Measurements from ENCODE around the gene TMEM74B.

DNA sequence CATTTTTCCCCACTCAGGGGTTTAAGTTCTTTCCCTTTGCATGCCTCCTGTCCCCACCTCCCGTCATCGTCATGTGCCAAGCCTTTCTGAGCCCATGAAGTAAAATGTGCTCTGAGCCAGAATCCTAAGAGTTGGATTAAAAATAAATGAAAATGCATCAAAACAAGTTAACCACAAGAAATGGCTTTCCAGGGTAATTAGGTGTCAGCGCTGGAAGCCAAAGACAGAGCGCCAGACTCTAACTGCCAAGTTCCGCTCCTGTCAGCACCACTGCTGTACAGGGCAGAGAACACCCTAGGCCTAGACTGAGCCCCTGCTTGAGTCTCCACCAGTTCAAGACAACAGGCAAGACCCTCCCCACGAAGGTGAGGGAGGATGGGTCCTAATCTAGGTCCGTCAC is 13.0 kb upstream of the TMEM74B start:
- TF ChIP-seq, protein P1, sequence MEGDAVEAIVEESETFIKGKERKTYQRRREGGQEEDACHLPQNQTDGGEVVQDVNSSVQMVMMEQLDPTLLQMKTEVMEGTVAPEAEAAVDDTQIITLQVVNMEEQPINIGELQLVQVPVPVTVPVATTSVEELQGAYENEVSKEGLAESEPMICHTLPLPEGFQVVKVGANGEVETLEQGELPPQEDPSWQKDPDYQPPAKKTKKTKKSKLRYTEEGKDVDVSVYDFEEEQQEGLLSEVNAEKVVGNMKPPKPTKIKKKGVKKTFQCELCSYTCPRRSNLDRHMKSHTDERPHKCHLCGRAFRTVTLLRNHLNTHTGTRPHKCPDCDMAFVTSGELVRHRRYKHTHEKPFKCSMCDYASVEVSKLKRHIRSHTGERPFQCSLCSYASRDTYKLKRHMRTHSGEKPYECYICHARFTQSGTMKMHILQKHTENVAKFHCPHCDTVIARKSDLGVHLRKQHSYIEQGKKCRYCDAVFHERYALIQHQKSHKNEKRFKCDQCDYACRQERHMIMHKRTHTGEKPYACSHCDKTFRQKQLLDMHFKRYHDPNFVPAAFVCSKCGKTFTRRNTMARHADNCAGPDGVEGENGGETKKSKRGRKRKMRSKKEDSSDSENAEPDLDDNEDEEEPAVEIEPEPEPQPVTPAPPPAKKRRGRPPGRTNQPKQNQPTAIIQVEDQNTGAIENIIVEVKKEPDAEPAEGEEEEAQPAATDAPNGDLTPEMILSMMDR (IDR thresholded peaks at IDR 0.05; ENCODE audit: low read depth, low read length, missing input control) = no peak
- TF ChIP-seq, protein P2, sequence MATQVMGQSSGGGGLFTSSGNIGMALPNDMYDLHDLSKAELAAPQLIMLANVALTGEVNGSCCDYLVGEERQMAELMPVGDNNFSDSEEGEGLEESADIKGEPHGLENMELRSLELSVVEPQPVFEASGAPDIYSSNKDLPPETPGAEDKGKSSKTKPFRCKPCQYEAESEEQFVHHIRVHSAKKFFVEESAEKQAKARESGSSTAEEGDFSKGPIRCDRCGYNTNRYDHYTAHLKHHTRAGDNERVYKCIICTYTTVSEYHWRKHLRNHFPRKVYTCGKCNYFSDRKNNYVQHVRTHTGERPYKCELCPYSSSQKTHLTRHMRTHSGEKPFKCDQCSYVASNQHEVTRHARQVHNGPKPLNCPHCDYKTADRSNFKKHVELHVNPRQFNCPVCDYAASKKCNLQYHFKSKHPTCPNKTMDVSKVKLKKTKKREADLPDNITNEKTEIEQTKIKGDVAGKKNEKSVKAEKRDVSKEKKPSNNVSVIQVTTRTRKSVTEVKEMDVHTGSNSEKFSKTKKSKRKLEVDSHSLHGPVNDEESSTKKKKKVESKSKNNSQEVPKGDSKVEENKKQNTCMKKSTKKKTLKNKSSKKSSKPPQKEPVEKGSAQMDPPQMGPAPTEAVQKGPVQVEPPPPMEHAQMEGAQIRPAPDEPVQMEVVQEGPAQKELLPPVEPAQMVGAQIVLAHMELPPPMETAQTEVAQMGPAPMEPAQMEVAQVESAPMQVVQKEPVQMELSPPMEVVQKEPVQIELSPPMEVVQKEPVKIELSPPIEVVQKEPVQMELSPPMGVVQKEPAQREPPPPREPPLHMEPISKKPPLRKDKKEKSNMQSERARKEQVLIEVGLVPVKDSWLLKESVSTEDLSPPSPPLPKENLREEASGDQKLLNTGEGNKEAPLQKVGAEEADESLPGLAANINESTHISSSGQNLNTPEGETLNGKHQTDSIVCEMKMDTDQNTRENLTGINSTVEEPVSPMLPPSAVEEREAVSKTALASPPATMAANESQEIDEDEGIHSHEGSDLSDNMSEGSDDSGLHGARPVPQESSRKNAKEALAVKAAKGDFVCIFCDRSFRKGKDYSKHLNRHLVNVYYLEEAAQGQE (IDR thresholded peaks at IDR 0.05) = no peak
- TF ChIP-seq SP1 (IDR thresholded peaks at IDR 0.05) = no peak
- TF ChIP-seq, protein P3, sequence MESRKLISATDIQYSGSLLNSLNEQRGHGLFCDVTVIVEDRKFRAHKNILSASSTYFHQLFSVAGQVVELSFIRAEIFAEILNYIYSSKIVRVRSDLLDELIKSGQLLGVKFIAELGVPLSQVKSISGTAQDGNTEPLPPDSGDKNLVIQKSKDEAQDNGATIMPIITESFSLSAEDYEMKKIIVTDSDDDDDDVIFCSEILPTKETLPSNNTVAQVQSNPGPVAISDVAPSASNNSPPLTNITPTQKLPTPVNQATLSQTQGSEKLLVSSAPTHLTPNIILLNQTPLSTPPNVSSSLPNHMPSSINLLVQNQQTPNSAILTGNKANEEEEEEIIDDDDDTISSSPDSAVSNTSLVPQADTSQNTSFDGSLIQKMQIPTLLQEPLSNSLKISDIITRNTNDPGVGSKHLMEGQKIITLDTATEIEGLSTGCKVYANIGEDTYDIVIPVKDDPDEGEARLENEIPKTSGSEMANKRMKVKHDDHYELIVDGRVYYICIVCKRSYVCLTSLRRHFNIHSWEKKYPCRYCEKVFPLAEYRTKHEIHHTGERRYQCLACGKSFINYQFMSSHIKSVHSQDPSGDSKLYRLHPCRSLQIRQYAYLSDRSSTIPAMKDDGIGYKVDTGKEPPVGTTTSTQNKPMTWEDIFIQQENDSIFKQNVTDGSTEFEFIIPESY (IDR thresholded peaks at IDR 0.05) = no peak
- no peak for TF ChIP-seq TAF1 (conservative IDR thresholded peaks at IDR 0.05)
- TF ChIP-seq, protein P4, sequence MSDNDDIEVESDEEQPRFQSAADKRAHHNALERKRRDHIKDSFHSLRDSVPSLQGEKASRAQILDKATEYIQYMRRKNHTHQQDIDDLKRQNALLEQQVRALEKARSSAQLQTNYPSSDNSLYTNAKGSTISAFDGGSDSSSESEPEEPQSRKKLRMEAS (IDR thresholded peaks at IDR 0.05) = no peak
- TF ChIP-seq GABPA (IDR thresholded peaks at IDR 0.05 in 1 of 2, conservative IDR thresholded peaks at IDR 0.05 in 1 of 2) = no peak

Measured in liver (tissue), 3 donors.